ENCODE results near the gene TP53RK. TPM values are rescaled to one million over a fixed set of nuclear protein-coding genes. Genes with fewer than 3 reads are reported as not detected.
A peak's percentile ranks its signal among the peaks of the same experiment; 100 is the strongest.

The TP53RK gene
- total and polyA plus RNA-seq, 2 of the 13 experiments (the other 11 are each of a cell fraction or from before 2014, with no cell fraction given) = 12.9 to 25.5 TPM

DNA sequence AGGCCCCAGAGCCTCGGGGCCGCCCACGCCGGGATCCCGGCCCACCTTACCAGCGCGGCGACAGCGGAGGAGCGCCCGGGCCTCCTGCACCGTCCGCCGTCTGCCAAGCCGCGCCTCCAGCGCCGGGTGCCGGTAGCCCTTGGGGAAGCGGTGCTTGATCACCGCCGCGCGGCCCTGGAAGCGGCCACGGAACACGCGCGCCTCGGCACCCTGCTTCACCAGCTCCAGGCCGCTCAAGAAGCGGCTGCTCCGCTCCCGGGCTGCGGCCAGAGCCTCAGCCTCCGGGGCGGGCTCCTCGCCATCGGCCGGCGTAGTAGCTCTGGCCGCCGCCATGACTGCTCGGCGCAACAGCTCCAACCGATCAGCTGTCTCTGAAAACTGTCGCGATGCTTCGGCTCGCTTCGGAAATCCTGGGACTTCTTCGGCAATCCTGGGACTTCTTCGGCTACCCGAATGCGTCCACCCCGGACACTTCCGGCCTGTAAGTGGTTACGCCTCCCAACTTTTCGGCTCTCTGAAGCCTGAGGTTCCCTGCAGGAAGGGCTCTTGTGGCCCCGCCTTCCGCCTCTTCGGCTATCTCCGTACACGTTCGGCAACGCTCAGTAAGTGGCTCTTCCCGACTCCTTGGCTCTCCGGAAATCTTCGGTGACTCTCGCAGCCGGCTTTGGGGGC, at the start of gene TP53RK (continued):
- TF ChIP-seq, protein P1, sequence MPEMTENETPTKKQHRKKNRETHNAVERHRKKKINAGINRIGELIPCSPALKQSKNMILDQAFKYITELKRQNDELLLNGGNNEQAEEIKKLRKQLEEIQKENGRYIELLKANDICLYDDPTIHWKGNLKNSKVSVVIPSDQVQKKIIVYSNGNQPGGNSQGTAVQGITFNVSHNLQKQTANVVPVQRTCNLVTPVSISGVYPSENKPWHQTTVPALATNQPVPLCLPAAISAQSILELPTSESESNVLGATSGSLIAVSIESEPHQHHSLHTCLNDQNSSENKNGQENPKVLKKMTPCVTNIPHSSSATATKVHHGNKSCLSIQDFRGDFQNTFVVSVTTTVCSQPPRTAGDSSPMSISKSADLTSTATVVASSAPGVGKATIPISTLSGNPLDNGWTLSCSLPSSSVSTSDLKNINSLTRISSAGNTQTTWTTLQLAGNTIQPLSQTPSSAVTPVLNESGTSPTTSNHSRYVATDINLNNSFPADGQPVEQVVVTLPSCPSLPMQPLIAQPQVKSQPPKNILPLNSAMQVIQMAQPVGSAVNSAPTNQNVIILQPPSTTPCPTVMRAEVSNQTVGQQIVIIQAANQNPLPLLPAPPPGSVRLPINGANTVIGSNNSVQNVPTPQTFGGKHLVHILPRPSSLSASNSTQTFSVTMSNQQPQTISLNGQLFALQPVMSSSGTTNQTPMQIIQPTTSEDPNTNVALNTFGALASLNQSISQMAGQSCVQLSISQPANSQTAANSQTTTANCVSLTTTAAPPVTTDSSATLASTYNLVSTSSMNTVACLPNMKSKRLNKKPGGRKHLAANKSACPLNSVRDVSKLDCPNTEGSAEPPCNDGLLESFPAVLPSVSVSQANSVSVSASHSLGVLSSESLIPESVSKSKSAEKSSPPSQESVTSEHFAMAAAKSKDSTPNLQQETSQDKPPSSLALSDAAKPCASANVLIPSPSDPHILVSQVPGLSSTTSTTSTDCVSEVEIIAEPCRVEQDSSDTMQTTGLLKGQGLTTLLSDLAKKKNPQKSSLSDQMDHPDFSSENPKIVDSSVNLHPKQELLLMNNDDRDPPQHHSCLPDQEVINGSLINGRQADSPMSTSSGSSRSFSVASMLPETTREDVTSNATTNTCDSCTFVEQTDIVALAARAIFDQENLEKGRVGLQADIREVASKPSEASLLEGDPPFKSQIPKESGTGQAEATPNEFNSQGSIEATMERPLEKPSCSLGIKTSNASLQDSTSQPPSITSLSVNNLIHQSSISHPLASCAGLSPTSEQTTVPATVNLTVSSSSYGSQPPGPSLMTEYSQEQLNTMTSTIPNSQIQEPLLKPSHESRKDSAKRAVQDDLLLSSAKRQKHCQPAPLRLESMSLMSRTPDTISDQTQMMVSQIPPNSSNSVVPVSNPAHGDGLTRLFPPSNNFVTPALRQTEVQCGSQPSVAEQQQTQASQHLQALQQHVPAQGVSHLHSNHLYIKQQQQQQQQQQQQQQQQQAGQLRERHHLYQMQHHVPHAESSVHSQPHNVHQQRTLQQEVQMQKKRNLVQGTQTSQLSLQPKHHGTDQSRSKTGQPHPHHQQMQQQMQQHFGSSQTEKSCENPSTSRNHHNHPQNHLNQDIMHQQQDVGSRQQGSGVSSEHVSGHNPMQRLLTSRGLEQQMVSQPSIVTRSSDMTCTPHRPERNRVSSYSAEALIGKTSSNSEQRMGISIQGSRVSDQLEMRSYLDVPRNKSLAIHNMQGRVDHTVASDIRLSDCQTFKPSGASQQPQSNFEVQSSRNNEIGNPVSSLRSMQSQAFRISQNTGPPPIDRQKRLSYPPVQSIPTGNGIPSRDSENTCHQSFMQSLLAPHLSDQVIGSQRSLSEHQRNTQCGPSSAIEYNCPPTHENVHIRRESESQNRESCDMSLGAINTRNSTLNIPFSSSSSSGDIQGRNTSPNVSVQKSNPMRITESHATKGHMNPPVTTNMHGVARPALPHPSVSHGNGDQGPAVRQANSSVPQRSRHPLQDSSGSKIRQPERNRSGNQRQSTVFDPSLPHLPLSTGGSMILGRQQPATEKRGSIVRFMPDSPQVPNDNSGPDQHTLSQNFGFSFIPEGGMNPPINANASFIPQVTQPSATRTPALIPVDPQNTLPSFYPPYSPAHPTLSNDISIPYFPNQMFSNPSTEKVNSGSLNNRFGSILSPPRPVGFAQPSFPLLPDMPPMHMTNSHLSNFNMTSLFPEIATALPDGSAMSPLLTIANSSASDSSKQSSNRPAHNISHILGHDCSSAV (CRISPR knock-in tag; IDR thresholded peaks at IDR 0.05; ENCODE audit: borderline replicate concordance) = 0 out of 2 replicates have a peak, but pooled peaks have one; percentile 76
- TF ChIP-seq MTA3 (CRISPR knock-in tag; IDR thresholded peaks at IDR 0.05) (no peak), ZNF12 (CRISPR knock-in tag; IDR thresholded peaks at IDR 0.05) (no peak; the same call in 1 of the 2 replicates), EED (CRISPR knock-in tag; IDR thresholded peaks at IDR 0.05) (no peak), ZNF282 (IDR thresholded peaks at IDR 0.05; ENCODE audit: partially characterized antibody) (no peak), TOE1 (CRISPR knock-in tag; IDR thresholded peaks at IDR 0.05) (no peak), SRSF4 (IDR thresholded peaks at IDR 0.05; ENCODE audit: low read depth, low read length, poor library complexity, severe bottlenecking) (peak; percentile 46), SMAD1 (CRISPR knock-in tag; IDR thresholded peaks at IDR 0.05; ENCODE audit: borderline replicate concordance, low read depth) (peak; percentile 48; the same call in 1 of the 2 replicates), ZFY (CRISPR knock-in tag; IDR thresholded peaks at IDR 0.05) (peak; percentile 99), ZFP37 (CRISPR knock-in tag; IDR thresholded peaks at IDR 0.05; ENCODE audit: borderline replicate concordance) (peak; percentile 72; the same call in 1 of the 2 replicates), ZNF136 (CRISPR knock-in tag; IDR thresholded peaks at IDR 0.05; ENCODE audit: low read depth) (peak; percentile 92), KLF11 (CRISPR knock-in tag; IDR thresholded peaks at IDR 0.05) (no peak), ZNF891 (CRISPR knock-in tag; IDR thresholded peaks at IDR 0.05) (peak; percentile 92), DPF2 (CRISPR knock-in tag; IDR thresholded peaks at IDR 0.05; ENCODE audit: borderline replicate concordance, low read depth) (no peak), GPN1 (CRISPR knock-in tag; IDR thresholded peaks at IDR 0.05; ENCODE audit: borderline replicate concordance) (0 out of 2 replicates have a peak, but pooled peaks have one; percentile 11)
- TF ChIP-seq, protein P2, sequence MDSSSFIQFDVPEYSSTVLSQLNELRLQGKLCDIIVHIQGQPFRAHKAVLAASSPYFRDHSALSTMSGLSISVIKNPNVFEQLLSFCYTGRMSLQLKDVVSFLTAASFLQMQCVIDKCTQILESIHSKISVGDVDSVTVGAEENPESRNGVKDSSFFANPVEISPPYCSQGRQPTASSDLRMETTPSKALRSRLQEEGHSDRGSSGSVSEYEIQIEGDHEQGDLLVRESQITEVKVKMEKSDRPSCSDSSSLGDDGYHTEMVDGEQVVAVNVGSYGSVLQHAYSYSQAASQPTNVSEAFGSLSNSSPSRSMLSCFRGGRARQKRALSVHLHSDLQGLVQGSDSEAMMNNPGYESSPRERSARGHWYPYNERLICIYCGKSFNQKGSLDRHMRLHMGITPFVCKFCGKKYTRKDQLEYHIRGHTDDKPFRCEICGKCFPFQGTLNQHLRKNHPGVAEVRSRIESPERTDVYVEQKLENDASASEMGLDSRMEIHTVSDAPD (CRISPR knock-in tag; IDR thresholded peaks at IDR 0.05) = 0 out of 2 replicates have a peak, but pooled peaks have one; percentile 71
- TF ChIP-seq, protein P3, sequence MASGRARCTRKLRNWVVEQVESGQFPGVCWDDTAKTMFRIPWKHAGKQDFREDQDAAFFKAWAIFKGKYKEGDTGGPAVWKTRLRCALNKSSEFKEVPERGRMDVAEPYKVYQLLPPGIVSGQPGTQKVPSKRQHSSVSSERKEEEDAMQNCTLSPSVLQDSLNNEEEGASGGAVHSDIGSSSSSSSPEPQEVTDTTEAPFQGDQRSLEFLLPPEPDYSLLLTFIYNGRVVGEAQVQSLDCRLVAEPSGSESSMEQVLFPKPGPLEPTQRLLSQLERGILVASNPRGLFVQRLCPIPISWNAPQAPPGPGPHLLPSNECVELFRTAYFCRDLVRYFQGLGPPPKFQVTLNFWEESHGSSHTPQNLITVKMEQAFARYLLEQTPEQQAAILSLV (CRISPR knock-in tag; IDR thresholded peaks at IDR 0.05; ENCODE audit: borderline replicate concordance) = peak; percentile 96; the same call in 1 of the 2 replicates
- TF ChIP-seq, protein P4, sequence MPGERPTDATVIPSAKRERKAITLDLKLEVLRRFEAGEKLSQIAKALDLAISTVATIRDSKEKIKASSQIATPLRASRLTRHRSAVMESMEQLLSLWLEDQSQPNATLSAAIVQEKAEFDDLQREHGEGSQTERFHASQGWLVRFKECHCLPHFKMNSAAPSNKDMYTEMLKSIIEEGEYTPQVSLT (CRISPR knock-in tag; IDR thresholded peaks at IDR 0.05; ENCODE audit: borderline replicate concordance, low read depth) = peak; percentile 31; the same call in 1 of the 2 replicates

All from HepG2 (cell line).